ENCODE results near the gene R3HDM2.

DNA sequence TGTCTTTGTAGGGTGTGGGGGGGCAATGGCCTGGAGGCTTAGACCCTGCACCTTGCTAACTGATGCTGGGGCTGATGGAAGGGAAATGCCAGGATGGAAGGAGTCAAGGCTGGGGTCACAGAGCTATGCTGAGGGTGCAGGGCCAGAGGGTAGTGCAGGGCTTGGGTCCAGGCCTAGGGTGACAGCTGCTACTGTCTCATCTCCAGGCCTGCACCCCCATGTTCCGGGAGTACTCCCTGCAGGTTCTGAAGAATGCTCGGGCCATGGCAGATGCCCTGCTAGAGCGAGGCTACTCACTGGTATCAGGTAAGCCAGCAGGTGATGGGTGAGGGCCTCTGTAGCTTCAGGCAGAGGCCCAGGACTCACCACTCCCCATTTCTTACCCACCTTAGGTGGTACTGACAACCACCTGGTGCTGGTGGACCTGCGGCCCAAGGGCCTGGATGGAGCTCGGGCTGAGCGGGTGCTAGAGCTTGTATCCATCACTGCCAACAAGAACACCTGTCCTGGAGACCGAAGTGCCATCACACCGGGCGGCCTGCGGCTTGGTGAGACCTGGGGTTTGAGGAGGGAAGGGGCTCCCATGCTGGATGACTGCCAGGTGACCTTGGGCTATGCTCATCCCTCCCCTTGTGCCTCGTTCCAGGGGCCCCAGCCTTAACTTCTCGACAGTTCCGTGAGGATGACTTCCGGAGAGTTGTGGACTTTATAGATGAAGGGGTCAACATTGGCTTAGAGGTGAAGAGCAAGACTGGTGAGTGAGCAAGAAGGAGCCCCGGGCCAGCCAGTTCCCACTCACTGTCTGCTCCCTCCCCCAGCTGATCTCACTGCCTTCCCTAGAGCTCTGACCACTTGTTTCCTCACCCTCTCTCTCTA is 197.2 kb downstream of the R3HDM2 start:
- TF ChIP-seq, protein P1, sequence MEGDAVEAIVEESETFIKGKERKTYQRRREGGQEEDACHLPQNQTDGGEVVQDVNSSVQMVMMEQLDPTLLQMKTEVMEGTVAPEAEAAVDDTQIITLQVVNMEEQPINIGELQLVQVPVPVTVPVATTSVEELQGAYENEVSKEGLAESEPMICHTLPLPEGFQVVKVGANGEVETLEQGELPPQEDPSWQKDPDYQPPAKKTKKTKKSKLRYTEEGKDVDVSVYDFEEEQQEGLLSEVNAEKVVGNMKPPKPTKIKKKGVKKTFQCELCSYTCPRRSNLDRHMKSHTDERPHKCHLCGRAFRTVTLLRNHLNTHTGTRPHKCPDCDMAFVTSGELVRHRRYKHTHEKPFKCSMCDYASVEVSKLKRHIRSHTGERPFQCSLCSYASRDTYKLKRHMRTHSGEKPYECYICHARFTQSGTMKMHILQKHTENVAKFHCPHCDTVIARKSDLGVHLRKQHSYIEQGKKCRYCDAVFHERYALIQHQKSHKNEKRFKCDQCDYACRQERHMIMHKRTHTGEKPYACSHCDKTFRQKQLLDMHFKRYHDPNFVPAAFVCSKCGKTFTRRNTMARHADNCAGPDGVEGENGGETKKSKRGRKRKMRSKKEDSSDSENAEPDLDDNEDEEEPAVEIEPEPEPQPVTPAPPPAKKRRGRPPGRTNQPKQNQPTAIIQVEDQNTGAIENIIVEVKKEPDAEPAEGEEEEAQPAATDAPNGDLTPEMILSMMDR (IDR thresholded peaks at IDR 0.05; ENCODE audit: poor library complexity) = no peak
- TF ChIP-seq EZH2 (IDR thresholded peaks at IDR 0.05; ENCODE audit: borderline replicate concordance) = no peak
